H1 (cell line): Measurements from ENCODE around the gene RBM47.

Source experiments
- BRCA1 ChIP-seq: IDR thresholded peaks from 2 replicates; pipeline ENCODE4 v1.6.1; 2012; ENCODE audit warnings: low read depth, low read length, improper control_type of control experiment
- EP300 ChIP-seq, 2 experiments: IDR thresholded peaks; 1 replicate in 1 of 2; 2 replicates in 1 of 2; pipeline ENCODE4 v1.6.1; 2011 to 2012; ENCODE audit warnings: low read depth in 2 of 2, low read length in 2 of 2, mild to moderate bottlenecking in 2 of 2, borderline replicate concordance in 1 of 2, inconsistent platforms in 1 of 2, moderate library complexity in 1 of 2
- EZH2 ChIP-seq: fragments of 200-600 bp; sonication (generic); IDR thresholded peaks from 2 replicates; pipeline ENCODE4 v1.7.1; 2012; ENCODE audit warnings: low read depth, mild to moderate bottlenecking, moderate library complexity, low read length, inconsistent platforms; ENCODE audit not compliant: severe bottlenecking
- JUND ChIP-seq: IDR thresholded peaks from 2 replicates; pipeline ENCODE4 v1.6.1; 2011; ENCODE audit warnings: mild to moderate bottlenecking, improper control_type of control experiment, low read length
- KDM1A ChIP-seq: fragments of 200-600, 300-600 bp; sonication (generic); IDR thresholded peaks from 2 replicates; pipeline ENCODE4 v1.7.1; 2016; ENCODE audit warnings: mild to moderate bottlenecking, low read length, borderline replicate concordance
- MAX ChIP-seq: IDR thresholded peaks from 2 replicates; pipeline ENCODE4 v1.6.1; 2012; ENCODE audit warnings: inconsistent platforms
- POLR2A ChIP-seq, 2 experiments: IDR thresholded peaks; 1 replicate in 1 of 2; 2 replicates in 1 of 2; pipeline ENCODE4 v1.6.1; 2011; ENCODE audit warnings: low read depth in 2 of 2, low read length in 2 of 2, mild to moderate bottlenecking in 2 of 2; ENCODE audit errors: control extremely low read depth in 1 of 2
- RAD21 ChIP-seq, 2 experiments: IDR thresholded peaks in 1 of 2; conservative IDR thresholded peaks in 1 of 2; 2 replicates each; pipeline ENCODE4 v1.6.1; 2011; ENCODE audit warnings: low read depth in 2 of 2, low read length in 2 of 2, improper control_type of control experiment in 1 of 2, inconsistent platforms in 1 of 2, mild to moderate bottlenecking in 1 of 2, moderate library complexity in 1 of 2
- RNF2 ChIP-seq: fragments of 200-900, 300-1000 bp; sonication (generic); IDR thresholded peaks from 2 replicates; pipeline ENCODE4 v1.7.1; 2016; ENCODE audit warnings: borderline replicate concordance, low read depth, mild to moderate bottlenecking, antibody characterized with exemption, low read length; ENCODE audit not compliant: poor library complexity, severe bottlenecking; ENCODE audit errors: missing control alignments
- SUZ12 ChIP-seq: fragments of 200-600 bp; sonication (generic); IDR thresholded peaks from 2 replicates; pipeline ENCODE4 v1.6.1; 2012; ENCODE audit warnings: mild to moderate bottlenecking, inconsistent platforms, low read length, moderate library complexity, mixed read lengths
- TF ChIP-seq, protein P1 (sequence below), 3 experiments: IDR thresholded peaks; 1 replicate in 2 of 3; 2 replicates in 1 of 3; pipeline versions ENCODE4 v1.5.1 to v1.6.1; 2011; ENCODE audit warnings: low read length in 3 of 3, mild to moderate bottlenecking in 3 of 3, inconsistent platforms in 2 of 3, low read depth in 1 of 3, moderate library complexity in 1 of 3; ENCODE audit not compliant: insufficient read depth in 1 of 3; ENCODE audit errors: control extremely low read depth in 1 of 3

DNA sequence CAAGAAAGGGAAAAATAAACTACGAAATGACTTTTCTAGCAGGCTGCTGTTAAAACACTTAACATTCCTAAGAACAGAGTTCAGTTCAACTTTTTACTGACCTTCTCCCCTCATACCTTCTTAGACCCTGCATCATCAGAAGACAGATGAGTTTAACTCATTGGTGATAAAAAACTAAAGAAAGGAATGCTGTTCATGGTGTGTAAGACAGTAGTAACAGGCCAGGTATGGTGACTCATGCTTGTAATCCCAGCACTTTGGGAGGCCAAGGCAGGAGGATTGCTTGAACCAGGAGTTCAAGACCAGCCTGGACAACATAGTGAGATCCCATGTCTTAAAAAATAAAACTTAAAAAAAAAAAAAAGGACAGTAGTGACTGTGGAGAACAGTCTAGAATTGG, 16.2 kb downstream of the RBM47 start:
- TF ChIP-seq, protein P1, sequence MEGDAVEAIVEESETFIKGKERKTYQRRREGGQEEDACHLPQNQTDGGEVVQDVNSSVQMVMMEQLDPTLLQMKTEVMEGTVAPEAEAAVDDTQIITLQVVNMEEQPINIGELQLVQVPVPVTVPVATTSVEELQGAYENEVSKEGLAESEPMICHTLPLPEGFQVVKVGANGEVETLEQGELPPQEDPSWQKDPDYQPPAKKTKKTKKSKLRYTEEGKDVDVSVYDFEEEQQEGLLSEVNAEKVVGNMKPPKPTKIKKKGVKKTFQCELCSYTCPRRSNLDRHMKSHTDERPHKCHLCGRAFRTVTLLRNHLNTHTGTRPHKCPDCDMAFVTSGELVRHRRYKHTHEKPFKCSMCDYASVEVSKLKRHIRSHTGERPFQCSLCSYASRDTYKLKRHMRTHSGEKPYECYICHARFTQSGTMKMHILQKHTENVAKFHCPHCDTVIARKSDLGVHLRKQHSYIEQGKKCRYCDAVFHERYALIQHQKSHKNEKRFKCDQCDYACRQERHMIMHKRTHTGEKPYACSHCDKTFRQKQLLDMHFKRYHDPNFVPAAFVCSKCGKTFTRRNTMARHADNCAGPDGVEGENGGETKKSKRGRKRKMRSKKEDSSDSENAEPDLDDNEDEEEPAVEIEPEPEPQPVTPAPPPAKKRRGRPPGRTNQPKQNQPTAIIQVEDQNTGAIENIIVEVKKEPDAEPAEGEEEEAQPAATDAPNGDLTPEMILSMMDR (IDR thresholded peaks at IDR 0.05; ENCODE audit: control extremely low read depth in 1 of 3, insufficient read depth in 1 of 3, low read depth in 1 of 3, low read length in 3 of 3): no peak
- no peak for TF ChIP-seq KDM1A
- TF ChIP-seq MAX: no peak
- no peak for TF ChIP-seq EP300 (IDR thresholded peaks at IDR 0.05; ENCODE audit: borderline replicate concordance in 1 of 2, low read depth in 2 of 2, low read length in 2 of 2)
- no peak for TF ChIP-seq SUZ12
- TF ChIP-seq RNF2: no peak
- no peak for TF ChIP-seq BRCA1
- no peak for TF ChIP-seq POLR2A (IDR thresholded peaks at IDR 0.05; ENCODE audit: control extremely low read depth in 1 of 2, low read depth in 2 of 2, low read length in 2 of 2)
- no peak for TF ChIP-seq RAD21 (IDR thresholded peaks at IDR 0.05 in 1 of 2, conservative IDR thresholded peaks at IDR 0.05 in 1 of 2; ENCODE audit: low read depth in 2 of 2, low read length in 2 of 2)
- TF ChIP-seq EZH2: no peak
- no peak for TF ChIP-seq JUND
